Coronary artery (tissue), 2 donors: ENCODE measurements around the gene XRCC1.

Experiments
- DNase-seq: peaks from one replicate; pipeline ENCODE4 v3.0.0-alpha.2; 2017; ENCODE audit warnings: low spot score
- H3K27ac ChIP-seq, 2 donors: fragments of 200-600 bp; sonication (generic); one replicate each; pipeline ENCODE4 v1.5.1; 2016 to 2019
- H3K4me3 ChIP-seq: fragments of 200-600 bp; sonication (generic); 2 replicates; pipeline ENCODE4 v1.5.1; 2016; ENCODE audit warnings: mild to moderate bottlenecking, moderate library complexity
- TF ChIP-seq, protein P1 (sequence below): fragments of 200-600 bp; sonication (generic); IDR thresholded peaks from one replicate; pipeline ENCODE4 v1.5.1; 2019; ENCODE audit warnings: antibody characterized with exemption

Gene XRCC1

DNA sequence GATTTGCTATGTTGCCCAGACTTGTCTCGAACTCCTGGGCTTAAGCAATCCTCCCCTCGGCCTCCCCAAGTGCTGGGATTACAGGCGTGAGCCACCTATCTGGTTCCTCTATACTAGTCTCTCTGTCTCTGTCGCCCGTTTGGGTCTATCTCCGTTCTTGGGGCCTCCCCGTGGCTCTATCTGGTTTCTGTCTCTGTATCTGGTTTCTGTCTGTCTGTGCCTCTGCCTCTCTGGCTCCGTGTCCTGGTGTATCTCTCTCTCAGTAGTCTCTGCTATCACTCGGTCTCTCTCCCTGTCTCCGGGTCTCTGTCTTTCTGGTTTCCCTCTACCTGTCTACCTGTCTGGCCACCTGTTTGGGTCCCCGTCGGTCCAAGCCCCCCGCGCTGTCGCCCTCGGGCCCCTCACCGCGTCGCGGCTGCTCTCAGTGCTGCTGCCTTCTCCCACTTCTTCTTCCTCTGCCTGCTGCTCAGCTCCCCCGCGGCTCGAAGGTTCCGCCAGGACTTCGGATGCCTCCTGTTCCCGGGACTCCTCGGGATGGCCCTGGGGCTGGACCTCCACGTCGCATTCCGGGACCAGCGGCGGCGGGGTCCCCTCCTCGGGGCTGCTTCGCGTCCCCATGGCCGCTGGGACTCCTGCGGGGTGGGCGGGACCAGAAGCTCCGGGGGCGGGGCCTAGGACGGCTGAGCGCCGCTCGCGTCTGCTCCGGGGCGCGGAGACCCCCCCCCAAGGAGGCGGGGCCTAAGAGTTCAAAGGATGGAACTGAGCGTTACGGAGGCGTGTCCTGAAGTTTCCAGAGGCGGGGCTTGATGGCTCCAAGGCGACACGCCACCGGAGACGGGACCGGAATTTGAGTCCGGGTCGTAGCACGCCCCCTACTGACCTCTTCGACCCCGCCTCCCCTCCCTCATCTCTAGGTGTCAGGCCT, 71.6 kb downstream of the XRCC1 start:
- Histone ChIP-seq H3K4me3 (peak overlapping the region; percentile 71), H3K27ac (peak overlapping the region; percentile 90 to 91)
- DNase-seq: peak; percentile 96
- TF ChIP-seq, protein P1, sequence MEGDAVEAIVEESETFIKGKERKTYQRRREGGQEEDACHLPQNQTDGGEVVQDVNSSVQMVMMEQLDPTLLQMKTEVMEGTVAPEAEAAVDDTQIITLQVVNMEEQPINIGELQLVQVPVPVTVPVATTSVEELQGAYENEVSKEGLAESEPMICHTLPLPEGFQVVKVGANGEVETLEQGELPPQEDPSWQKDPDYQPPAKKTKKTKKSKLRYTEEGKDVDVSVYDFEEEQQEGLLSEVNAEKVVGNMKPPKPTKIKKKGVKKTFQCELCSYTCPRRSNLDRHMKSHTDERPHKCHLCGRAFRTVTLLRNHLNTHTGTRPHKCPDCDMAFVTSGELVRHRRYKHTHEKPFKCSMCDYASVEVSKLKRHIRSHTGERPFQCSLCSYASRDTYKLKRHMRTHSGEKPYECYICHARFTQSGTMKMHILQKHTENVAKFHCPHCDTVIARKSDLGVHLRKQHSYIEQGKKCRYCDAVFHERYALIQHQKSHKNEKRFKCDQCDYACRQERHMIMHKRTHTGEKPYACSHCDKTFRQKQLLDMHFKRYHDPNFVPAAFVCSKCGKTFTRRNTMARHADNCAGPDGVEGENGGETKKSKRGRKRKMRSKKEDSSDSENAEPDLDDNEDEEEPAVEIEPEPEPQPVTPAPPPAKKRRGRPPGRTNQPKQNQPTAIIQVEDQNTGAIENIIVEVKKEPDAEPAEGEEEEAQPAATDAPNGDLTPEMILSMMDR: no peak

DNA sequence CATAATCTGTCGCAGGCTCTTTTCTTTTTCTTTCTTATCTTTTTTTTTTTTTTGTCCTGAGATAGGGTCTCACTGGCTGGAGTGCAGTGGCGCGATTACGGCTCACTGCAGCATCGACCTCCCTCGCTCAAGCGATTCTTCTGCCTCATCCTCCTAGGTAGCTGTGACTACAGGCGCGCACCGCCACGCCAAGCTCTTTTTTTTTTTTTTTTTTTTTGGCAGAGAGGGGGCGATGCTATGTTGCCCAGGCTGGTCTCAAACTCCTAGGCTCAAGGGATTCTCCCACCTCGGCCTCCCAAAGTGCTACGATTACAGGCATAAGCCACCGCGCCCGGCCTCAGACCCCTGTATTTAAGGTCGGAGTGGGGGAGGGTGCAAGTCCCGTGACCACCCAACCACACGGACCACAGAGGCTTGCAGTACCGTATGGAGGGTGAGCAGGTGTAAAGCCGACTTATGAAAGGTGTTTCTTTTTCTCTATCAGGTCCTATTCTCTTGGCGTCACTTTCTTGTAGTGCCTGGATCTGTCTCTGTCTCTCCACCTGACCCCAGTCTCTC, 72.8 kb downstream of the XRCC1 start:
- TF ChIP-seq, protein P1: no peak
- Histone ChIP-seq H3K4me3 (no peak overlapping the region), H3K27ac (no peak overlapping the region)
- DNase-seq: no peak

DNA sequence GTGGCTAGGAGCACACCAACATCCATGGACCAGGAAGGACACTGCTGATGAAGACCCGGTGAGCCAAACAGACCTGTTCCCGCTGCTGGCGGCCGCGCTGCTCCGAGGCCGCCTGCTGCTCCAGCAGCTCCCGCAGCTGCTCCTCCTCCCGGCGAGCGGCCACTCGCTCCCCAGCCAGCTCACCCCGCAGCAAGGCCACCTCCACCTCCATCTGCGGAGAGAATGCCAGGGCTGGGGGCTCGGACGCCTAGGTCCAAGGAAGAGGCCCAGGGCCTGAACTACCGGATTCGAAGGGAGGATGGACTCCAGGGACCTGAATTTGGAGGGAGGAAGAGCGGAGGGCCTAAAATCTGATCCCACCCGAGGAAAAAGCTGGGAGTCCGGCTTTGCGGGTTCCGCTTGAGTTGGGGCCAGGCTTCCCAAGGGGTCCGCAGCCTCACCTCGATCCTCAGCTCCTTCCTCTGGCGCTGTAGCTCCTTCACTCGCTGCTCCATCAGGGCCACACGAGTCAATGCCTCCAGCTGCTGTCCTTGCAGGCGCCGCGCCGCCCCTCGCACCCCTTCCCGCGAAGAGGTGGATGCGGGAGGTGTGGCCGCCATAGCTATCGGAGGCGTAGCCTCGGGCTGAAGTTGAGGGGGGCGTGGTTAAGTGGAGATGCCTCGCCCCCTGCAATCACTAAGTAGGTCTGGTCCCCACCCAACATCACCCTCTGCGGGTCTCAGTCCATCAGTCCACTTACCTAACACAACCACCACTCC, 73.5 kb downstream of the XRCC1 start:
- H3K4me3 ChIP-seq: no peak overlapping the region
- TF ChIP-seq, protein P1: no peak
- DNase-seq: no peak
- H3K27ac ChIP-seq: no peak overlapping the region

DNA sequence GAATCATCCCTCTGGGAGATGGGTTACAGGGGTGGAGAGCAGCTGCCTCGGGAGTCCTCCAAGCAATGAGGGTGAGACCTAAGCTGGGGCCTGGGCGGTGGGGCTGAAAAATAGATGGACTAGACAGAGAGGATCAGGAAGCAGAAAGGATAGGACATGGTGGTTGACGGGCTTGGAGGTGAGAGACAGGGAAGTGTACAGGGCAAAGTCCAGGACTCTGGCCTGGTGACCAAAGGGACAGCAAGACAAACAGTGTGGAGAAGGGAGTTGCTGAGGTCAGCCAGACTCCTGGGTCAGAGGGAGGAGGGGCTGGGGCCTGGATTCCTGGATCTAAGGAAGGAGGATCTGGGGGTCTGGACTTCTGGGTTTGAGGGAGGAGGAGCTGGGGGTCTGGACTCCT, 76.3 kb downstream of the XRCC1 start:
- Histone ChIP-seq H3K4me3 (no peak overlapping the region), H3K27ac (no peak overlapping the region)
- TF ChIP-seq, protein P1: no peak
- no peak for DNase-seq

DNA sequence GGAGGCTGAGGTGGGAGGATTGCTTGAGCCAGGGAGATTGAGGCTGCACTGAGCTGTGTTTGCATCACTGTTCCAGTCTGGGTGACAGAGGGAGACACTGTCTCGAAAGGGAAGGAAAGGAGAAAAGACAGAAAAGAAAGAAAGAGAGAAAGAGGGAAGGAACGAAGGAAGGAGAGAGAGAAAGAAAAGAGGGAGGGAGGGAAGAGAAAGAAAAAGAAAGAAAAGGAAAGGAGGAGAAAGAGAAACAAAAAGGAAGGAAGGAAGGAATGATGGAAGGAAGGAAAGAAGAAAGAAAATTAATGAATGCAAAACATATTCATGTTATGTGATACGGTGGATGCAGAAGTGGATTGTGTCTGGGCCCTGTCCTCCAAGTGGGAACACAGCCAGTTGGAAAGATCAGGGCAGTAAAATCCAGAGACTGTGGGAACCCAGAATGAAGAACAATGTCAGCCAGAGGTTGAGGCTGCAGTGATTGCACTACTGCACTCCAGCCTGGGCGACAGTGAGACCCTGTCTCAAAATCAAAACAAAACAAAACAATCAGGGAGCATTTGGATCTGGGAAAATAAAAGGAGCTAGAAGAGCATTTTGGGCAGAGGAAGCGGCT, 77.0 kb downstream of the XRCC1 start:
- Histone ChIP-seq H3K27ac (no peak overlapping the region), H3K4me3 (no peak overlapping the region)
- DNase-seq: no peak
- TF ChIP-seq, protein P1: no peak

DNA sequence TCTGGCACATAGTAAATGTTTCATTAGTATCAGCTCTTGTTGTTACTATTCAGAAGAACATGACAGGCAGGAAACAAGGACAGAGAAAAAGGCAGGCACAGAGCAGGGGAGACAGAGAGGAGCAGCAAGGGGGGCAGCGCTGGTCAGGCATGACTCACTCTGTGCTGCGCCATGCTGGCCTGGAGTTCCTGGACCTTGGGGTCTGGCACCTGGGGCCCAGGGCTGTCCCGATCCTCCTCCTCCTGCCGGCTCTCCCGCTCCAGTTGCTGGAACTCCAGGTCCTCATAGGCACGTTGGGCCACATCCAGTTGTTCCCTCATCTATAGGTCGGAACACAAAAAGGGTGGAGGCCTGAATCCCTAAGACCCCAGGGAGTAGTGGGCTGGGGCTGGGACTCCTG, 78.4 kb downstream of the XRCC1 start:
- Histone ChIP-seq H3K4me3 (no peak overlapping the region), H3K27ac (no peak overlapping the region)
- TF ChIP-seq, protein P1: no peak
- DNase-seq: no peak
